Measurements from ENCODE around the gene YEATS2.
"Not testable (repeated sequence)": the region's sequence is repeated elsewhere in the genome, so short reads cannot be mapped to it uniquely, and the experiment has no call there.

YEATS2 gene

DNA sequence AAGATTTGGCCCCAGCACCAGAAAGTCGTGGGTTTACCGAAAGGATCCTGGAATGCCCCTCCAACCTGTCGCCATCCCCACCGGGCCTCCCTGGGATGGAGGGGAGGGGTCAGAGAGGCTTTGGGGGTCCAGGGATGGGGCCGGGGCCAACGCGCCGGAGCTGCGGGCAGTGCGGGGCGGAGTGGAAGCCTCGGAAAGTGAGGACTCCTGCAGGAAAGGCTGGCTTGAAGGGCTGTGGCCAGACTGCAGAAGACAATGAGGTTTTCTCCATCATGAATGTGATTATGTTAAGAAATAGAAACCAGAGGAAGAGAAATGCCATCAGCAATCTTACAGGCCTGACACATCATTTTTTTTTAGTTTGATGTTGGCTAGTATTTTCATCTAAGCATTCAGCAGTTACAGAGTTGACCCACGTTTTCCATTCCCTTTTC is 738 bp downstream of the YEATS2 start:
- peaks cover 13% of the 10 kb centered on the region for H3K36me3 Mint-ChIP-seq (ENCODE audit: low read depth)
- no peaks in the 10 kb centered on the region for H3K27me3 Mint-ChIP-seq (ENCODE audit: low read depth)
- no peaks in the 10 kb centered on the region for H3K9me3 Mint-ChIP-seq
- H3K4me3 Mint-ChIP-seq, result peak overlapping the region; percentile 88
- H3K4me1 Mint-ChIP-seq (ENCODE audit: low read depth), result peaks cover 38% of the 10 kb centered on the region
- peak overlapping the region; percentile 80 for H3K27ac Mint-ChIP-seq

DNA sequence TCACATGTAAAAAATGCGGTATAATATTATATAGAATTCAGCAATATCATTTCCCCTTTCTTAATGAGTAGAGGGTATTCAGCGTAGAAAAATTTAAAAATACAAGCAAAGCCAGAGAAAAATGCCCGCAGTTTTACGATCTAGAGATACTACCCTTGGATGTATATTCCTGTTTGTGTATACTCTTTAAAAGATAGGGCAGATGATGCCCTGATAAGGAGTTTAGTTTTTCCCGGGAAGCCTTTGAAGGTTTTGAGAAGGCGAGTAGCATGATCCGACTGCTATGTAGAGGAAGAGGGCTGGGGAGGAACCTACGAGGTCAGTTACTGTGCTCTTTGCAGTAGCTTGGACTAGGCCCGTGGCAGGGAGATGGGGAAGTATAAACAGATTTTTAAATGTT is 1.2 kb downstream of the YEATS2 start:
- Mint-ChIP-seq H3K4me1 (ENCODE audit: low read depth) (peaks cover 42% of the 10 kb centered on the region), H3K4me3 (peak overlapping the region; percentile 88), H3K36me3 (ENCODE audit: low read depth) (peaks cover 13% of the 10 kb centered on the region), H3K27me3 (ENCODE audit: low read depth) (no peaks in the 10 kb centered on the region), H3K9me3 (no peaks in the 10 kb centered on the region), H3K27ac (peak overlapping the region; percentile 80)

DNA sequence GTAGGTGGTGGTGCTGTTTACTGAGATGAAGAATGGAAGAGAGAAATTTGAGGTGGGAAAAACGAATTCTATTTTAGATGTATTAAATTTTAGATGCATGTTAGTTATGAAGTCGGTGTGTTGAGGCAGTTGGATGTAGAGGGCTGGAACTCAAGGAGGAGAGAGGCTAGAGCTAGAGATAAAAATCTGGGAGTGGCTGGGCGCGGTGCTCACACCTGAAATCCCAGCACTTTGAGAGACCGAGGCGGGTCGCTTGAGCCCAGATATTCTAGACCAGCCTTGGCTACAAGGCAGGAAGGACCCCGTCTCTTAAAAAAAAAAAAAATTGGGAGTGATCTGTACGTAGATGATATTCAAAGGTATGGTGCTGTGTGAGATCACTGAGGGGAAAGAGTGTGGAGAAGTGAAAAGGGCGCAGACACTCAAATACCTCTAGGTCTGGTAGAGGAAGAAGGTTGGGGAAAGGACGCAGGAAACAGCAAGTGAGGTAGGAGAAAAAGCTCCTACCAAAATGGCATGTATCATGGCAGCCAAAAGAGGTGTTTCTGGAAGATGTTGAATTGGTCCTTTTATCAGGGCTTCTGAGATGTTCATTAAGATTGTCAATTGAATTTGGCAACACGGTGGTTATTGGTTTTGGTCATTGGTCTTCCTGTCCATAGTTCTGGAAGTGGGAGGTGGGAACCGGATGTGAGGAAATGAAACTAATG is 1.8 kb downstream of the YEATS2 start:
- no peaks in the 10 kb centered on the region for H3K9me3 Mint-ChIP-seq
- peaks cover 45% of the 10 kb centered on the region for H3K4me1 Mint-ChIP-seq (ENCODE audit: low read depth)
- H3K27me3 Mint-ChIP-seq (ENCODE audit: low read depth), result no peaks in the 10 kb centered on the region
- H3K36me3 Mint-ChIP-seq (ENCODE audit: low read depth), result peaks cover 15% of the 10 kb centered on the region
- peak overlapping the region; percentile 88 for H3K4me3 Mint-ChIP-seq
- H3K27ac Mint-ChIP-seq, result peak overlapping the region; percentile 80

DNA sequence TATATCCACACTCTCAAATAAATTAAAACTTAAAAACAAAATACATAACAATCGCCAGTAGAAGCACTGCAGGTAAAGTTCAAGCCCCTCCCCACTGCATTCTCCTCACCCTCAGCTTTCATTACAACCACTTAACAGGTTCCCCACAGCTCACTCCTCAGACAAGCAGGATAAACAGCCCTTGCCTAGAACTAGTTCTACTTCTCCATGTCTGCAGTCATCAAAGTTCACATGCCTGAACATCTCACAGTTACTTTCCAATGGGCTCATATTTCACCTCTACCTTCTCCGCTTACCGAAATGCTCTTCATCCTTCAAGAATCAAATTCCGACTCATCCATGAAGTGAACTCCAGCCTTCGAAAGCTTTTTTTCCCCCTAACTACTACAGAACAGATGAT is 4.1 kb downstream of the YEATS2 start:
- peaks cover 21% of the 10 kb centered on the region for H3K36me3 Mint-ChIP-seq (ENCODE audit: low read depth)
- H3K4me1 Mint-ChIP-seq (ENCODE audit: low read depth), result peaks cover 49% of the 10 kb centered on the region
- no peak overlapping the region for H3K4me3 Mint-ChIP-seq
- H3K9me3 Mint-ChIP-seq, result no peaks in the 10 kb centered on the region
- H3K27me3 Mint-ChIP-seq (ENCODE audit: low read depth), result no peaks in the 10 kb centered on the region
- H3K27ac Mint-ChIP-seq, result no peak overlapping the region

DNA sequence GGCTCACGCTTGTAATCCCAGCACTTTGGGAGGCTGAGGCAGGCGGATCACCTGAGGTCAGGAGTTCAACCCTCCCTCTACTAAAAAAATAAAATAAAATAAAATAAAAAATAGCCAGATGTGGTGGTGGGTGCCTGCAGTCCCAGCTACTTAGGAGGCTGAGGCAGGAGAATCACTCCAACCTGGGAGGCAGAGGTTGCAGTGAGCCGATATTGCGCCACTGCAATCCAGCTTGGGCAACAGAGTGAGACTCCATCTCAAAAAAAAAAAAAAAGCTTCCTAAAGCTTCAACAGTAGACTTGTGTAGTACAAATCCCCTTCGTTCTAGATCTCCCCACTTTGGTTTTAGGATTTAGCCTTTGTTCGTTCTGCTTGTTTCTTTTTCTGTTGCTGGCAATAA is 6.3 kb downstream of the YEATS2 start:
- H3K27ac Mint-ChIP-seq; H3K27me3 Mint-ChIP-seq (ENCODE audit: low read depth); H3K4me3 Mint-ChIP-seq; H3K9me3 Mint-ChIP-seq: not testable (repeated sequence)
- Mint-ChIP-seq H3K36me3 (ENCODE audit: low read depth) (peaks cover 19% of the 10 kb centered on the region), H3K4me1 (ENCODE audit: low read depth) (peaks cover 38% of the 10 kb centered on the region)

DNA sequence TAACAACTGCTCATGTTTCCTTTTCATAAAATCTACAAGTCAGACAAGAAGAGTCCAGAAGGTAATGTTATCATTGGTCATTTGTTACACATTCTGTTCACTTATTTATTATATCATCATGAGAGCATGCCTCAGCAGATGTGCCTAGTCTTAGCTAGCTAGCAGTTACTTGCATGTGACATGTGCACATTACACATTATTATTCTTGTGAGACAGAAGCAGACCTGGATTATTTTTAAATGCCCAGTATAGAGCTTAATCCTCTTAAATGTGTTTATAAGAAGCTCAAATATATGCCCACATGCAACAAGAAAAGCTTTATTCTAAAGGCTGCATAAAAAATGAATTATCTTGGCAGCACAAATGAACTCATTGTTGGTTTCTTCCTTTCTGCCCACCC is 12.6 kb downstream of the YEATS2 start:
- no peak overlapping the region for H3K27ac Mint-ChIP-seq
- H3K36me3 Mint-ChIP-seq (ENCODE audit: low read depth), result peaks cover 13% of the 10 kb centered on the region
- H3K4me1 Mint-ChIP-seq (ENCODE audit: low read depth), result peaks cover 11% of the 10 kb centered on the region
- no peaks in the 10 kb centered on the region for H3K9me3 Mint-ChIP-seq
- no peaks in the 10 kb centered on the region for H3K27me3 Mint-ChIP-seq (ENCODE audit: low read depth)
- no peak overlapping the region for H3K4me3 Mint-ChIP-seq

DNA sequence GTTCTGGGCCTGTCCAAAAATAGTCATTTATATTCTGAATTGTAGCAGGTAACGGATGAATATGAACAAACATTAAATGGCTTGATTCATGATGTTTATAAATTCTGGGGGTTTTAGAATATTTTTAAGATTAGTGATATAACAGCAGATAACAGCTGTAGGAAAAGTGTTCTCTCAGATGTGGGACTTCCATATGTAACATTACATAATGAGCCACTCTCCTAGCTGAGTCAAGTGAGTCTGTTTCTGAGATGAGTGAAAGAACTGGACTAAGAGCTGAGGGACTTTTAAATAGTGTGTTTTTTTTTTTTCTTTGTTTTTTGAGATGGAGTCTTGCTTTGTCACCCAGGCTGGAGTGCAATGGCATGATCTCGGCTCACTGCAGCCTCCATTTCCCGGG is 13.9 kb downstream of the YEATS2 start:
- H3K4me3 Mint-ChIP-seq, result no peak overlapping the region
- no peak overlapping the region for H3K27ac Mint-ChIP-seq
- H3K4me1 Mint-ChIP-seq (ENCODE audit: low read depth), result peaks cover 5% of the 10 kb centered on the region
- H3K9me3 Mint-ChIP-seq, result no peaks in the 10 kb centered on the region
- H3K27me3 Mint-ChIP-seq (ENCODE audit: low read depth), result no peaks in the 10 kb centered on the region
- H3K36me3 Mint-ChIP-seq (ENCODE audit: low read depth), result peaks cover 12% of the 10 kb centered on the region

DNA sequence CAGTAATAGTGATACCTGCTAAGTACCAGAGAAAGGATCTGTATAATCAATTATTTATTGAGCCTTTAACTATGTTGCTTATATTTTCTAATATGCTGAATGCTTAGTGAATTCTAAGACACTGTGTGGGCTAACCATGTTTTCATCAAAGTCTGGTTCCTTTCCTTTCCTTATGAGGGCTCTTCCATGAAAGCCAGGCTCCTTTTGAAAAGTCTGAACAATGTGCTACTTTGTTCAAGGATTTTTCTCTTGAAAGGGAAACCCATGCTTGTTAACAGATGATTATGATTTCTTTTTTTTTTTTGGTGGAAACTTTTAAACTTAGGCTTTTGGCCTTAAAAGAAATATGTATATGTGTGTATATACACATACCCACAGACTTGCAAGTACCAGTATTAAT is 17.0 kb downstream of the YEATS2 start:
- H3K36me3 Mint-ChIP-seq (ENCODE audit: low read depth), result peaks cover 28% of the 10 kb centered on the region
- no peak overlapping the region for H3K4me3 Mint-ChIP-seq
- no peaks in the 10 kb centered on the region for H3K27me3 Mint-ChIP-seq (ENCODE audit: low read depth)
- no peak overlapping the region for H3K27ac Mint-ChIP-seq
- peaks cover 5% of the 10 kb centered on the region for H3K4me1 Mint-ChIP-seq (ENCODE audit: low read depth)
- H3K9me3 Mint-ChIP-seq, result no peaks in the 10 kb centered on the region

DNA sequence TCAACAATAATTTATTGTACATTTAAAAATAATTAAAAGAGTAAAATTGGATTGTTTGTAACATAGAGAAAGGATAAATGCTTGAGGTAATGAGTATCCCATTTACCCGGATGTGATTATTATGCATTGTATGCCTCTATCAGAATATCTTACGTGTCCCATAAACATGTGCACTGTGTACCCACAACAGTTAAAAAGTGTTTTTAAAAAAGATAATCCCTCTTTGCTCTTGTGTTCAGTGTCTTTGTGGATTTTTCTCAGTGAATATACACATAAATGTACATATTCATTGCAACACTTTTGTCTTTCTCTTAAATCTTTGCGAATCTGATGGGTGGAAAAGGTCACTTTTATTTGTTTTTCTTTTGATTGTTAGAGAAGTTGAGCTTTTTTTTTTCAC is 20.4 kb downstream of the YEATS2 start:
- Mint-ChIP-seq H3K4me3 (no peak overlapping the region), H3K27ac (no peak overlapping the region), H3K36me3 (ENCODE audit: low read depth) (peaks cover 38% of the 10 kb centered on the region), H3K9me3 (no peaks in the 10 kb centered on the region), H3K27me3 (ENCODE audit: low read depth) (no peaks in the 10 kb centered on the region), H3K4me1 (ENCODE audit: low read depth) (no peaks in the 10 kb centered on the region)

DNA sequence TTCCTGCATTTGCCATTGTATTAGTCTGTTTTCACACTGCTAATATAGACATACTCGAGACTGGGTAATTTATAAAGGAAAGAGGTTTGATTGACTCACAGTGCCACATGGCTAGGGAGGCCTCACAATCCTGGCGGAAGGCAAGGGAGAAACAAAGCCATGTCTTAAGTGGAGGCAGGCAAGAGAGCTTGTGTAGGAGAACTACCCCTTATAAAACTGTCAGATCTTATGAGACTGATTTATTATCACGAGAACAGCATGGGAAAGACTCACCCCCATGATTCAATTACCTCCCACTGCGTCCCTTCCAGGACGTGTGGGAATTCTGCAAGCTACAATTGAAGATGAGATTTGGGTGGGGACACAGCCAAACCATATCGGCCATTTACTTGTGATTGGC is 27.8 kb downstream of the YEATS2 start:
- peaks cover 63% of the 10 kb centered on the region for H3K36me3 Mint-ChIP-seq (ENCODE audit: low read depth)
- H3K4me1 Mint-ChIP-seq (ENCODE audit: low read depth), result peaks cover 2% of the 10 kb centered on the region
- H3K27ac Mint-ChIP-seq, result no peak overlapping the region
- H3K4me3 Mint-ChIP-seq, result no peak overlapping the region
- H3K27me3 Mint-ChIP-seq (ENCODE audit: low read depth), result no peaks in the 10 kb centered on the region
- H3K9me3 Mint-ChIP-seq, result no peaks in the 10 kb centered on the region

DNA sequence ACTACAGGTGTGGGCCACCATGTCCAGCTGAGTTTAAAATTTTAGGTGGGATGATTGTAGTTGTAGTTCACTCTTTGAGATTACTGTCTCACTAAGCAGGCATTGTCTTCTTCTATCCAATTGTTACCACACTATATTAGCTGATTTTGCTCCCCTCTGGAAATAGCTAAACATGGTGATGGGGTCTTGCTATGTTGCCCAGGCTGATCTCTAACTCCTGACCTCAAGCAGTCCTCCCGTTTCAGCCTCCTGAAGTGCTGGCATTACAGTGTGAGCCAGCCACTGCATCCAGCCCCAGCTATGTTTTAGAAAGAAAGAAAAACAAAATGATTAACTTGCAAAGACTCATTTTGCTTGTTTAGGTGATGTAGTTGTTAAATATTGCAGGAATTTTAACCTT is 30.6 kb downstream of the YEATS2 start:
- Mint-ChIP-seq H3K4me3 (no peak overlapping the region), H3K4me1 (ENCODE audit: low read depth) (peaks cover 2% of the 10 kb centered on the region), H3K27ac (no peak overlapping the region), H3K36me3 (ENCODE audit: low read depth) (peaks cover 62% of the 10 kb centered on the region), H3K9me3 (no peaks in the 10 kb centered on the region), H3K27me3 (ENCODE audit: low read depth) (no peaks in the 10 kb centered on the region)

DNA sequence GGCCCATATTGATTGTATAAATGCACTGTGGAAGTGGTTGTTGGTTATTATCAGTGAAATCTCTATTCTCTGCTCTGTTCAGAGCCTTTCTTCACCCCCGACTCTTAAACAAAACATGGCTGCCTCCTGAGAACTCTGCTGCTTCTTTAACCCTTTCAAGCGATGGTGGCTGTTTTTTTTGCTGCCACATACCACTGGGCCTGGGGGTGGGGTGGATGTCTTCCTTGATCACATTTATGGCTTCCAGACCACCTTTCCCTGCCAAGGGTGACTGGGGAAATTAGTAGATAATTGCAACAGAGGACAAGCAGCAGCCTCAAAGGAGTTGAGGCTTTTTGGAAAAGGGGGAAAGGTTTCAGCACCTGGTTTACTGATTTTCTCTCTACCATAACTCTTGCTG is 32.8 kb downstream of the YEATS2 start:
- H3K27ac Mint-ChIP-seq, result no peak overlapping the region
- no peaks in the 10 kb centered on the region for H3K27me3 Mint-ChIP-seq (ENCODE audit: low read depth)
- peaks cover 2% of the 10 kb centered on the region for H3K4me1 Mint-ChIP-seq (ENCODE audit: low read depth)
- peaks cover 57% of the 10 kb centered on the region for H3K36me3 Mint-ChIP-seq (ENCODE audit: low read depth)
- no peak overlapping the region for H3K4me3 Mint-ChIP-seq
- H3K9me3 Mint-ChIP-seq, result no peaks in the 10 kb centered on the region

DNA sequence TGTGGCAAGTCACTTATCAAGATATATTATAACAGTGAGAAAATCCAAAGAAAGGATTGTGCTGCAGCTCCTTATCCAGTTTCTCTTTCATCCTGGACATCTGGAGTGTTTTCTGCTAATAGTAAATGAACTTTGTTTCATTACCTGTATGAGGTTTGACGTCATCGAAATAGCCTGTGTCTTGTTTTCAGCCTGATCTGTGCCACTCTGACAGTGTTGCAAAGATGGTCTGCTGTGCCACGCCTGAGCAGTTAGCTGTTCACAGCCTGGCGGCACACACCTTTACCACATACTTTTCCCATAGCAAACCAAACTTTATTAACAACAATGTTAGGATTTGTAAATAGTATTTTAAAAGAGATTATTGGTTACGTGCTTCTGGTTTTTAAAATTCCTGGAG is 34.0 kb downstream of the YEATS2 start:
- H3K4me1 Mint-ChIP-seq (ENCODE audit: low read depth), result peaks cover 2% of the 10 kb centered on the region
- H3K36me3 Mint-ChIP-seq (ENCODE audit: low read depth), result peaks cover 53% of the 10 kb centered on the region
- H3K27me3 Mint-ChIP-seq (ENCODE audit: low read depth), result no peaks in the 10 kb centered on the region

DNA sequence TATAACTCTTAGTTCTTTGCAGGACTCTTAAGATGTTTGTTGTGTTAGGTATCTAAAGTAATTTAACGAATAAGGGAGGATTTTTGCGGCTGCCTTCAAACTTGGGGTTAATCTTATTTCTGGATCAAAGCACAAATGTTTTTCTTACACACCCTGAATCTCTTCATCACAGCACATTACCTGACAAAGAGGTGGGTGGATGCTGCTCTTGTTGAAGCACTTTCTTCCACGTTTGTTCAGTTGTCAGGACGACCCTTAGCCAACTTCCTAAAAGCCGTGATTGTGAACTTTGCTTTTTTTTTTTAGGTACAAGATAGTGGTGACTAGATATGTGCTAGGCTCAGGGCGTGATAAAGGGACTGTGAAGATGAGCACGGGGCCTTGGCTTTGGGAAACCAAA is 36.0 kb downstream of the YEATS2 start:
- H3K4me3 Mint-ChIP-seq, result no peak overlapping the region
- H3K4me1 Mint-ChIP-seq (ENCODE audit: low read depth), result no peaks in the 10 kb centered on the region
- H3K27ac Mint-ChIP-seq, result no peak overlapping the region
- peaks cover 54% of the 10 kb centered on the region for H3K36me3 Mint-ChIP-seq (ENCODE audit: low read depth)
- no peaks in the 10 kb centered on the region for H3K27me3 Mint-ChIP-seq (ENCODE audit: low read depth)
- no peaks in the 10 kb centered on the region for H3K9me3 Mint-ChIP-seq

More for the DNA sequence above, 34.0 kb downstream of the YEATS2 start:
- Mint-ChIP-seq H3K9me3 (no peaks in the 10 kb centered on the region), H3K4me3 (no peak overlapping the region), H3K27ac (no peak overlapping the region)

DNA sequence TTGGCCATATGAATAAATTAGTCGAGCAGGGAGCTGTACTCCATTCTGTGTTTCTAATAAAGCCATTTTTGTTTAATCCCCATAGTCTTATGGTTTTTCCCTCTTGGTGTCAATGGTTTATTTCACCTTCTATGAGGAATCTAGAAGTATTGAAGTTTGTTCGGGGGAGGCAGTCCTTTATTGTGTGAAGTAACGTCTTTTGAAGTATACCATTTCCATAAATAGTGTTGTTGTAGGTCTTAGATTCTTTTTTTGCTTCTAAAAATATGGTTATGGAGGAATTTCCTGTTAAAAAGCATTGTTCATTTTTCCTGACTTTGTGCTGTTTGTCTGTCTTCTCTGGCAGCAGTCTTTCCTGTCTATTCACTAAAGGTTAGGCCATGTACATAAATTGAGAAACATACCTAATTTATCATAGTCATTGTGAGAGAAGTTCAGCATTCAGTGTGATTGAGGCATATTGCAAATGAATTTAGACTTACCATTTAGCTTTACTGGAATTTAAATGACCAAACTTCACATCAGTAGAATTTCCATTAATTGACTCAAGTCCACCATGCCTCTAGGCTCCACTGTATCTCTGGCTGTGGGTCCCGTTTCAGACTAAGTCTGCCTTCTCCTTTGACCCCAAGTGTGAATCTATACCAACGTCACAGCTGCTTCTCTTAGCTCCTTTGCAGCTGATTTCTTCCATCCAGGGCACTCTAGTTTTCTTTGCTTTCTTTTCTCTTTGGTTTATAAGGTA is 37.3 kb downstream of the YEATS2 start:
- Mint-ChIP-seq H3K9me3 (no peaks in the 10 kb centered on the region), H3K27me3 (ENCODE audit: low read depth) (no peaks in the 10 kb centered on the region), H3K36me3 (ENCODE audit: low read depth) (peaks cover 45% of the 10 kb centered on the region), H3K27ac (no peak overlapping the region), H3K4me1 (ENCODE audit: low read depth) (no peaks in the 10 kb centered on the region), H3K4me3 (no peak overlapping the region)

Measured in T-helper 1 cell treated with Interleukin-12 subunit alpha and Interleukin-12 subunit beta and Interleukin-4 antibody, amounts not matched to agents 30 μg/mL and 1 μg/mL, for 36 hours (primary cell).